HepG2 (cell line): ENCODE results near the gene FBF1. TPM values are rescaled to one million over a fixed set of nuclear protein-coding genes. Genes with fewer than 3 reads are reported as not detected.

ENCODE experiments used
- BRD4 ChIP-seq: sonication (generic); formaldehyde crosslinking; IDR thresholded peaks from 2 replicates; pipeline ENCODE4 v1.4.0; 2020; ENCODE audit warnings: missing genetic modification reagents
- DR1 ChIP-seq: sonication (generic); formaldehyde crosslinking; IDR thresholded peaks from 2 replicates; pipeline ENCODE4 v1.8.0; 2021; ENCODE audit warnings: mild to moderate bottlenecking, missing genetic modification reagents, inconsistent platforms
- DZIP1 ChIP-seq: sonication (generic); formaldehyde crosslinking; IDR thresholded peaks from 2 replicates; pipeline ENCODE4 v1.5.0; 2020; ENCODE audit warnings: mild to moderate bottlenecking, missing genetic modification reagents
- NR2C2 ChIP-seq: sonication (generic); formaldehyde crosslinking; IDR thresholded peaks from 2 replicates; pipeline ENCODE4 v1.4.0; 2020; ENCODE audit warnings: missing genetic modification reagents, mild to moderate bottlenecking, moderate library complexity, borderline replicate concordance
- PAF1 ChIP-seq: IDR thresholded peaks from 2 replicates; pipeline ENCODE4 v1.6.1; 2016; ENCODE audit warnings: missing genetic modification reagents, missing compliant biosample characterization
- ZNF333 ChIP-seq: sonication (generic); formaldehyde crosslinking; IDR thresholded peaks from 2 replicates; pipeline ENCODE4 v1.4.0; 2020; ENCODE audit warnings: mild to moderate bottlenecking, missing genetic modification reagents, borderline replicate concordance
- ZNF343 ChIP-seq: sonication (generic); formaldehyde crosslinking; IDR thresholded peaks from 2 replicates; pipeline ENCODE4 v1.4.0; 2020; ENCODE audit warnings: mild to moderate bottlenecking, missing genetic modification reagents
- ZNF564 ChIP-seq: sonication (generic); formaldehyde crosslinking; IDR thresholded peaks from 2 replicates; pipeline ENCODE4 v1.8.1; 2023; ENCODE audit warnings: mild to moderate bottlenecking, missing genetic modification reagents
- ZNF704 ChIP-seq: sonication (generic); formaldehyde crosslinking; IDR thresholded peaks from 2 replicates; pipeline ENCODE4 v1.8.1; 2023; ENCODE audit warnings: mild to moderate bottlenecking, inconsistent platforms, moderate library complexity, missing genetic modification reagents, borderline replicate concordance
- ZNF709 ChIP-seq: sonication (generic); formaldehyde crosslinking; IDR thresholded peaks from 2 replicates; pipeline ENCODE4 v1.5.0; 2020; ENCODE audit warnings: mild to moderate bottlenecking, missing genetic modification reagents
- ZNF83 ChIP-seq: sonication (generic); formaldehyde crosslinking; IDR thresholded peaks from 2 replicates; pipeline ENCODE4 v1.4.0; 2020; ENCODE audit warnings: missing genetic modification reagents, mild to moderate bottlenecking, borderline replicate concordance
- polyA plus RNA-seq, 8 experiments: library from polyadenylated mRNA; depleted of rRNA in 3 of 8; stranded (reverse) in 7 of 8; unstranded in 1 of 8; fragments of >200 nt; fragmentation: Illumina TruSeq in 4 of 8; extraction: Trizol in 4 of 8; gene quantifications; 2 replicates each; pipeline versions ENCODE4 v1.2.1 to v1.2.3, GENCODE V29; 2011 to 2016; ENCODE audit warnings: low read depth in 4 of 8, missing spikeins in 1 of 8, mixed read lengths in 1 of 8; ENCODE audit not compliant: insufficient read depth in 1 of 8
- total RNA-seq, 5 experiments: library from RNA; depleted of rRNA; stranded (reverse); fragments of >200 nt; fragmentation: Illumina TruSeq; extraction: Trizol; gene quantifications; 2 replicates each; pipeline ENCODE4 v1.2.3, GENCODE V29; 2016; ENCODE audit warnings: low read depth in 1 of 5

FBF1 gene
- total and polyA plus RNA-seq, 2 of the 13 experiments (the other 11 are each of a cell fraction or from before 2014, with no cell fraction given), result 2.4 to 8.1 TPM

- 0 out of 2 replicates have a peak, but pooled peaks have one; percentile 50 for TF ChIP-seq ZNF704 (CRISPR knock-in tag)
- peak; percentile 86 for TF ChIP-seq DZIP1 (CRISPR knock-in tag)
- 0 out of 2 replicates have a peak, but pooled peaks have one; percentile 51 for TF ChIP-seq NR2C2 (CRISPR knock-in tag)
- TF ChIP-seq ZNF333 (CRISPR knock-in tag), result no peak; the same call in 1 of the 2 replicates
- peak; percentile 75; the same call in 1 of the 2 replicates for TF ChIP-seq DR1 (CRISPR knock-in tag)
- TF ChIP-seq ZNF709, result peak; percentile 34; the same call in 1 of the 2 replicates
- TF ChIP-seq ZNF343 (CRISPR knock-in tag), result peak; percentile 32; the same call in 1 of the 2 replicates
- peak; percentile 85; the same call in 1 of the 2 replicates for TF ChIP-seq BRD4 (CRISPR knock-in tag)
- peak; percentile 71; the same call in 1 of the 2 replicates for TF ChIP-seq ZNF83
- TF ChIP-seq PAF1, result no peak
- TF ChIP-seq ZNF564, result peak; percentile 58; the same call in 1 of the 2 replicates
Measured at GRCh38 chr17:75896415-75897159, 44.3 kb downstream of the FBF1 start, which contains the start of gene TRIM65 (continued).
